ENCODE data around the gene ZNF550.

DNA sequence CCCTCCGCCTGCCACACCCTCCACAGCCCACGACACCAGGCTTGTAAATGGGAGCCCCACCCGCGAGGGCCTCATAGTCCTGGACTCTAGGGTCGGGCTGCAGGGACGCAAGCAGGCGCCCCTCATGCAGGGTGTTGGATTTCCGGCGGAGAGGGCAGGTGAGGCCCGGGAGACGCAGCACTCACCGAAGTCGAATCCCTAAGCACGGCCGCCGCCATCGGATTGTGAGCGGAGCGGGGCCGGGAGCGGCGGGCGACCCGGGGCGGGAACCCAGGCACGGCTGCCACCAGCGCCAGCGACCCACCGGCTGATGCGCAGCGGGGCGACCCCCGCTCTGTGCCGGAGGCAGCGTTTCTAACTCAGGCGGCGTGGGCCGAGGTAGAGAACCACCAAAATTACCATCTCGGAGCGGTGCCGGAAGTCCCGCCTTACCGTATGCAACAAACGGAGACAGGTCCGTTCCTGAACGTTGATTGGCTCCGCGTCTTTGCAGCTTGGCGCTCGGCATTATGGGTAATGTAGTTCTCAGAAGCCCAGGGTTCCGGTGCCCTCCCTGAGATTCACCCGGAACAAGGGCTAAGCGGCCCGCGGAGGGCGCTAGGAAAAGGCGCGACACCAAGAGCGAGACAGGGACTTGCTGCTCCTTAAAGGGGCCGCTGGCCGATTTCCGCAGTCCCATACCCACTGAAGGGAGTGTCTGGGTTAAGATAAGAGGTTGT, 19.0 kb upstream of the ZNF550 start, which contains the start of gene ZNF416:
- TF ChIP-seq, protein P1, sequence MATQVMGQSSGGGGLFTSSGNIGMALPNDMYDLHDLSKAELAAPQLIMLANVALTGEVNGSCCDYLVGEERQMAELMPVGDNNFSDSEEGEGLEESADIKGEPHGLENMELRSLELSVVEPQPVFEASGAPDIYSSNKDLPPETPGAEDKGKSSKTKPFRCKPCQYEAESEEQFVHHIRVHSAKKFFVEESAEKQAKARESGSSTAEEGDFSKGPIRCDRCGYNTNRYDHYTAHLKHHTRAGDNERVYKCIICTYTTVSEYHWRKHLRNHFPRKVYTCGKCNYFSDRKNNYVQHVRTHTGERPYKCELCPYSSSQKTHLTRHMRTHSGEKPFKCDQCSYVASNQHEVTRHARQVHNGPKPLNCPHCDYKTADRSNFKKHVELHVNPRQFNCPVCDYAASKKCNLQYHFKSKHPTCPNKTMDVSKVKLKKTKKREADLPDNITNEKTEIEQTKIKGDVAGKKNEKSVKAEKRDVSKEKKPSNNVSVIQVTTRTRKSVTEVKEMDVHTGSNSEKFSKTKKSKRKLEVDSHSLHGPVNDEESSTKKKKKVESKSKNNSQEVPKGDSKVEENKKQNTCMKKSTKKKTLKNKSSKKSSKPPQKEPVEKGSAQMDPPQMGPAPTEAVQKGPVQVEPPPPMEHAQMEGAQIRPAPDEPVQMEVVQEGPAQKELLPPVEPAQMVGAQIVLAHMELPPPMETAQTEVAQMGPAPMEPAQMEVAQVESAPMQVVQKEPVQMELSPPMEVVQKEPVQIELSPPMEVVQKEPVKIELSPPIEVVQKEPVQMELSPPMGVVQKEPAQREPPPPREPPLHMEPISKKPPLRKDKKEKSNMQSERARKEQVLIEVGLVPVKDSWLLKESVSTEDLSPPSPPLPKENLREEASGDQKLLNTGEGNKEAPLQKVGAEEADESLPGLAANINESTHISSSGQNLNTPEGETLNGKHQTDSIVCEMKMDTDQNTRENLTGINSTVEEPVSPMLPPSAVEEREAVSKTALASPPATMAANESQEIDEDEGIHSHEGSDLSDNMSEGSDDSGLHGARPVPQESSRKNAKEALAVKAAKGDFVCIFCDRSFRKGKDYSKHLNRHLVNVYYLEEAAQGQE (IDR thresholded peaks at IDR 0.05; ENCODE audit: insufficient replicate concordance, low read depth), result no peak
- TF ChIP-seq POLR2AphosphoS5 (IDR thresholded peaks at IDR 0.05; ENCODE audit: low read depth), result 0 out of 2 replicates have a peak, but pooled peaks have one; percentile 20
